Gastroesophageal sphincter (tissue), 4 donors: ENCODE data around the gene TMA7. TPM values are rescaled to one million over a fixed set of nuclear protein-coding genes. Genes with fewer than 3 reads are reported as not detected.

Experiments
- ATAC-seq: fragments of 150-250 bp; one replicate; pipeline ENCODE4 v1.9.1; 2016; ENCODE audit warnings: mild to moderate bottlenecking, moderate library complexity
- H3K27ac ChIP-seq, 4 donors: fragments of 200-600 bp; sonication (generic) in 3 of 4; 1 replicate in 3 of 4; 2 replicates in 1 of 4; pipeline ENCODE4 v1.5.1; 2016 to 2019
- H3K27me3 ChIP-seq: fragments of 200-600 bp; sonication (generic); one replicate; pipeline ENCODE4 v1.5.1; 2019
- H3K36me3 ChIP-seq, 2 donors: fragments of 200-600 bp; sonication (generic); one replicate each; pipeline ENCODE4 v1.5.1; 2019; ENCODE audit warnings: control low read depth in 1 of 2
- H3K4me1 ChIP-seq, 3 donors: fragments of 200-600 bp; sonication (generic); 1 replicate in 2 of 3; 2 replicates in 1 of 3; pipeline ENCODE4 v1.5.1; 2016 to 2019; ENCODE audit warnings: control low read depth in 2 of 3
- H3K4me3 ChIP-seq, 2 donors: fragments of 200-600 bp; sonication (generic); one replicate each; pipeline ENCODE4 v1.5.1; 2019; ENCODE audit warnings: mild to moderate bottlenecking in 1 of 2, moderate library complexity in 1 of 2
- H3K9me3 ChIP-seq, 3 donors: fragments of 200-600 bp; sonication (generic); one replicate each; pipeline ENCODE4 v1.5.1; 2017 to 2019; ENCODE audit warnings: control low read depth in 2 of 3
- EP300 ChIP-seq: sonication (generic); formaldehyde crosslinking; IDR thresholded peaks from one replicate; pipeline ENCODE4 v1.6.1; 2017; ENCODE audit warnings: antibody characterized with exemption, mild to moderate bottlenecking
- POLR2A ChIP-seq, 2 donors: fragments of 450-650 bp; IDR thresholded peaks; one replicate each; pipeline ENCODE4 v1.6.1; 2017; ENCODE audit warnings: antibody characterized with exemption in 2 of 2, mild to moderate bottlenecking in 2 of 2, moderate library complexity in 1 of 2
- POLR2AphosphoS5 ChIP-seq: sonication (generic); formaldehyde crosslinking; IDR thresholded peaks from one replicate; pipeline ENCODE4 v1.6.1; 2017; ENCODE audit warnings: antibody characterized with exemption
- WGBS, 2 donors: methylation state at CpG; one replicate each; pipeline ENCODE4 v1.1.5; 2018; ENCODE audit warnings: low coverage in 1 of 2; 5-methylcytosine and 5-hydroxymethylcytosine counted together
- total RNA-seq, 4 donors: library from RNA; depleted of rRNA; stranded (reverse); fragments of >200 nt; gene quantifications; one replicate each; pipeline ENCODE4 v1.1.0, GENCODE V29; 2016
- TF ChIP-seq, protein P1 (sequence below), 4 experiments: fragments of 200-600 bp in 2 of 4; fragments of 450-650 bp in 2 of 4; sonication (generic) in 1 of 4; IDR thresholded peaks; one replicate each; pipeline ENCODE4 v1.5.1; 2017 to 2019; ENCODE audit warnings: antibody characterized with exemption in 4 of 4, mild to moderate bottlenecking in 2 of 4, moderate library complexity in 2 of 4

The TMA7 gene
- total RNA-seq, 4 donors from 2014 or later: 200 to 329 (median 260) TPM

DNA sequence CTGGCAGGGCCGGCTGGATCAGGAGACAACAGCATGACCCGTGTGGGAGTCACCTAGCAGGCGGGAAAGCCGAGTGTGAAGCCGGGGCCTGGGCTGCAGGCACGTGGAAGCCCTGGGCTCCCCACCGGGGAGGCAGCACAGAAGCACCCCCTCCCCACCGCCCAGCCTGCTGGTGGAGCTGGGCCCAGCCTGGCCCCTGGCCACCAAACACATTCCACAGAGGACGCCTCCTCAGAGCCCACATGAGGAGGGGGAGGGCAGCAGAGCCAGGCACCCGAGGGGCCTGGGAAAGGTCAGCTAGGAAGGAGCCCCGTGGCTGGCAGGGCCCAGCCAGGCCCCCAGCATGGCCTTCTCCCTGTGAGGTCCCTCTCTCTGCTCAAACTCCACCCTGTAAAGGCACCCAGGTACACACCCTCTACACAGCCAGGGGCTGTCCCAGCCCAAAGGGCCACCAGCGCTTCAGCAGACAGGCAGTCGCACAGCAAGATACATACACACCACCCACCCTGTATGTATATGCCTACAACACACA lies 14.7 kb upstream of the TMA7 start:
- H3K4me1 ChIP-seq: peaks cover under 1 to 89% (median 40%) of the 10 kb centered on the region in 3 donors
- H3K4me3 ChIP-seq: peak overlapping the region in 1 of 2 donors; percentile 97
- ATAC-seq: no peak
- TF ChIP-seq POLR2AphosphoS5 (peak; percentile 12), EP300 (no peak)
- TF ChIP-seq, protein P1, sequence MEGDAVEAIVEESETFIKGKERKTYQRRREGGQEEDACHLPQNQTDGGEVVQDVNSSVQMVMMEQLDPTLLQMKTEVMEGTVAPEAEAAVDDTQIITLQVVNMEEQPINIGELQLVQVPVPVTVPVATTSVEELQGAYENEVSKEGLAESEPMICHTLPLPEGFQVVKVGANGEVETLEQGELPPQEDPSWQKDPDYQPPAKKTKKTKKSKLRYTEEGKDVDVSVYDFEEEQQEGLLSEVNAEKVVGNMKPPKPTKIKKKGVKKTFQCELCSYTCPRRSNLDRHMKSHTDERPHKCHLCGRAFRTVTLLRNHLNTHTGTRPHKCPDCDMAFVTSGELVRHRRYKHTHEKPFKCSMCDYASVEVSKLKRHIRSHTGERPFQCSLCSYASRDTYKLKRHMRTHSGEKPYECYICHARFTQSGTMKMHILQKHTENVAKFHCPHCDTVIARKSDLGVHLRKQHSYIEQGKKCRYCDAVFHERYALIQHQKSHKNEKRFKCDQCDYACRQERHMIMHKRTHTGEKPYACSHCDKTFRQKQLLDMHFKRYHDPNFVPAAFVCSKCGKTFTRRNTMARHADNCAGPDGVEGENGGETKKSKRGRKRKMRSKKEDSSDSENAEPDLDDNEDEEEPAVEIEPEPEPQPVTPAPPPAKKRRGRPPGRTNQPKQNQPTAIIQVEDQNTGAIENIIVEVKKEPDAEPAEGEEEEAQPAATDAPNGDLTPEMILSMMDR (IDR thresholded peaks at IDR 0.05): no peak
- peak overlapping the region in 3 of 4 donors; percentile 96 to 99 (median 98) for H3K27ac ChIP-seq
- no peaks in the 10 kb centered on the region for H3K9me3 ChIP-seq
- no peaks in the 10 kb centered on the region for H3K27me3 ChIP-seq
- no CpG with 5 or more reads among the region's 13 CpGs for WGBS, 2 donors
- H3K36me3 ChIP-seq: peaks cover 0 to 40% of the 10 kb centered on the region in 2 donors

DNA sequence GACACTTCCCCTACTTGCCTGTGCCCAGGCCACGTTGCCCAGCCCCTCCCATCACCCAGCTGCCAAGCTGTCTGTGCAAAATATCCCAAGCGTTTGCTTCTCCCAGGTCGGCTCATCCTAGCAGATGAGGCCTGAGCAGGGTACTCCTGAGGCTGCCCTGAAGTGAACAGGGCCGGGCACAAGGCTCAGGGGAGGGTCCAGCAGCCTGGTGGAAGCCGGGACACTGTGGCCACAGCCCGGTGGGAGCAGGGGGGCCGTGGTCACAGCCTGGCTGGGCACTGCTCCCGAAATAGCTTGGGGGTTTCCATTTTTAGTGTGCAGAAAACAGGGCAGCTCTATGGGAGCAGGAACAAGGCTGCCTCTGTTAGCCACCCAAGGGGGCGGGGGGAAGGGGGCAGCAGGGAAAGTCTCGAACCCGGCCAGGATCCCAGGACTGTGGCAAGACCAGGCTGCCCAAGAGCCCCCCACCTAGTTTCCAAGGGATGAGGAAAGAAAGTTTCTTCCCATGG lies 13.6 kb upstream of the TMA7 start:
- peaks cover 0 to 29% of the 10 kb centered on the region in 2 donors for H3K36me3 ChIP-seq
- no peaks in the 10 kb centered on the region for H3K9me3 ChIP-seq
- peak; percentile 1 for ATAC-seq
- no peak for TF ChIP-seq EP300
- peak overlapping the region; percentile 74 to 97 for H3K4me3 ChIP-seq
- no CpG with 5 or more reads among the region's 11 CpGs for WGBS, 2 donors
- H3K27me3 ChIP-seq: no peaks in the 10 kb centered on the region
- H3K27ac ChIP-seq: peak overlapping the region; percentile 88 to 99 (median 97)
- H3K4me1 ChIP-seq: peaks cover 4 to 86% (median 44%) of the 10 kb centered on the region in 3 donors

DNA sequence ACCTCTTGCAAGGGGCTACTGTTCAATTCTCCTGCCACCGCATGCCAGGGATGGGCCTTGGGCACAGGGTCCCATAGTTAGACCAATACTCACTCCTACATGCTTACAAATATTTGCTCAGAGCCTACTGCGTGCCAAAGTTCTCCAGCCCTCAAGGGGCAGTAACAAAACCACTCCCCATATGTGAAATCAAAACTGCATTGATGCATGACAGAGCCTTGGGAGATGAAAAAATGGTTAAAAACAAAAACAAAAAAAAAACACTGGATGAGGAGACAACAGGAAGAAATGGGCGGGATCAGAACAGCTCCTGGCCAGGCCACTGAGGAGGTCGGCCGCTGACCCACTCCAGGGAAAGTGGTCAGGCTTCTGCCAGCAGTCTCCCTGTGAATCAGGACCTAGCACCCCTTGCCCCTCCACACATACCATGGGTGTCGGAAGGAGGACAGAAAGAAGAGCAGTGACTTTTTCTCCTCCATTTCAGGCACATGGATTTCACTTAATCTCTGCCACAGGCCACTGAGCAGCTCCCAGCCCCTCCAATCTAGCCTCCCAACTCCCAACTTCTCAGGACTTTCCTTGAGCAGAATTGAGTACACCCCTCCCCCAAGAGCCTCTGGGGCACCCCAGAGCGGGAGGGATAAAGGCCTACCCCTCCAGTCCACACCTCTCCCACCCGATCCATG lies 13.0 kb upstream of the TMA7 start:
- H3K27ac ChIP-seq: peak overlapping the region; percentile 88 to 99 (median 97)
- peak; percentile 7 for ATAC-seq
- H3K4me3 ChIP-seq: peak overlapping the region; percentile 74 to 97
- H3K36me3 ChIP-seq: peaks cover 0 to 27% of the 10 kb centered on the region in 2 donors
- H3K27me3 ChIP-seq: no peaks in the 10 kb centered on the region
- 17 to 23% methylated on average over 3 to 7 of the region's 8 CpGs for WGBS, 2 donors
- H3K9me3 ChIP-seq: no peaks in the 10 kb centered on the region
- H3K4me1 ChIP-seq: peaks cover 4 to 79% (median 44%) of the 10 kb centered on the region in 3 donors
- TF ChIP-seq EP300: no peak
- TF ChIP-seq, protein P1 (IDR thresholded peaks at IDR 0.05): no peak
- TF ChIP-seq POLR2A (IDR thresholded peaks at IDR 0.05): no peak
- no peak for TF ChIP-seq POLR2AphosphoS5

DNA sequence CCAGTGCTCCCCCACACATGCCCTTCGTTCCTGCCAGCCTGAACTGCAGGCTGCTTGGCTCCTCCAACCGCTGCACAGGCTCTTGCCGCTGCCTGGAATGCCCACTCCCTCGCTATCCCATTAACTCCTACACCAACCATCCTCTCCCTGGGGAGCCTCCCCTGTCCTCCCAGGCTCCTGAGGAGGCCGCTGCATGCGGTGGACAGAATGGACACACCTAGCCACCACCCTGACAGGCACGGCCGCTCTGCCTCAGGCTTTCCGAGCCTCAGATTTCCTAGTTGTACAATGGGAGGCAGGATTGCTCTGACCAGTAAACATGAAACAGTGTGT lies 12.5 kb upstream of the TMA7 start:
- peak in 1 of 2 donors; percentile 5 for TF ChIP-seq POLR2A (IDR thresholded peaks at IDR 0.05)
- TF ChIP-seq, protein P1 (IDR thresholded peaks at IDR 0.05): no peak
- no peak for TF ChIP-seq POLR2AphosphoS5
- no peak for TF ChIP-seq EP300
- no peak for ATAC-seq
- Histone ChIP-seq H3K4me3 (peak overlapping the region; percentile 74 to 97), H3K36me3 (peaks cover 0 to 27% of the 10 kb centered on the region in 2 donors), H3K27ac (peak overlapping the region; percentile 88 to 99 (median 97)), H3K27me3 (no peaks in the 10 kb centered on the region), H3K4me1 (peaks cover 4 to 78% (median 44%) of the 10 kb centered on the region in 3 donors), H3K9me3 (no peaks in the 10 kb centered on the region)
- 59 to 60% methylated on average over 4 to 6 of the region's 9 CpGs for WGBS, 2 donors

DNA sequence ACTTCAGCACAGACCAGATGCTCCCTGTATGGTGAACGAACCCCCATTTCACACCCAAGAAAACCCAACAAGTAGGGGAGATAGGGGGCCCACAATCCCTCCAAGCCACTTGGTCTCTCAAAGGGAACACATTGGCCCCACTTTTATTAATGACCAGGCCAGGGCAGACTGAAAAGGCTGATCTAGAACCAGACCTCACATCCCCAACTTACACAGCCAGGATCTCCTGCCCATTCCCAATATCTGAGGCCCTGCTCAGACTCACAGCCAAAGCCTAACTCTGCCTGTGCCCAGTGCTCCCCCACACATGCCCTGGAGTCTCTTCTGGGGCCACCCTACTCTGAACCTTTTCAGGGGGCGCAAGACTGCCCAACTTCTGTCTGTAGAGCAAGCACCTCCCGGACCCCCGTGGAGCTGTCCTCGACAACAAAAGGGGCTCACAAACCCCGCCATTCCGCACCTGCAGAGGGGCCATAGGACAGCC lies 11.9 kb upstream of the TMA7 start:
- Histone ChIP-seq H3K9me3 (no peaks in the 10 kb centered on the region), H3K4me1 (peaks cover 4 to 78% (median 47%) of the 10 kb centered on the region in 3 donors), H3K36me3 (peaks cover 0 to 26% of the 10 kb centered on the region in 2 donors), H3K27me3 (no peaks in the 10 kb centered on the region), H3K4me3 (peak overlapping the region; percentile 74 to 97), H3K27ac (peak overlapping the region; percentile 88 to 99 (median 97))
- no peak for ATAC-seq
- TF ChIP-seq, protein P1 (IDR thresholded peaks at IDR 0.05): no peak
- TF ChIP-seq POLR2AphosphoS5 (no peak), POLR2A (IDR thresholded peaks at IDR 0.05) (no peak)
- 60% methylated on average over 2 of the region's 7 CpGs; no CpG with 5 or more reads in 1 of the 2 donors for WGBS, 2 donors
